Measurements from ENCODE around the gene ANKDD1A. TPM values are rescaled to one million over a fixed set of nuclear protein-coding genes. Genes with fewer than 3 reads are reported as not detected.

ANKDD1A gene
- total RNA-seq (2022; extraction: Qiagen RNA extraction) = 1.2 to 2.1 TPM (median 1.7 TPM) in 5 replicates

DNA sequence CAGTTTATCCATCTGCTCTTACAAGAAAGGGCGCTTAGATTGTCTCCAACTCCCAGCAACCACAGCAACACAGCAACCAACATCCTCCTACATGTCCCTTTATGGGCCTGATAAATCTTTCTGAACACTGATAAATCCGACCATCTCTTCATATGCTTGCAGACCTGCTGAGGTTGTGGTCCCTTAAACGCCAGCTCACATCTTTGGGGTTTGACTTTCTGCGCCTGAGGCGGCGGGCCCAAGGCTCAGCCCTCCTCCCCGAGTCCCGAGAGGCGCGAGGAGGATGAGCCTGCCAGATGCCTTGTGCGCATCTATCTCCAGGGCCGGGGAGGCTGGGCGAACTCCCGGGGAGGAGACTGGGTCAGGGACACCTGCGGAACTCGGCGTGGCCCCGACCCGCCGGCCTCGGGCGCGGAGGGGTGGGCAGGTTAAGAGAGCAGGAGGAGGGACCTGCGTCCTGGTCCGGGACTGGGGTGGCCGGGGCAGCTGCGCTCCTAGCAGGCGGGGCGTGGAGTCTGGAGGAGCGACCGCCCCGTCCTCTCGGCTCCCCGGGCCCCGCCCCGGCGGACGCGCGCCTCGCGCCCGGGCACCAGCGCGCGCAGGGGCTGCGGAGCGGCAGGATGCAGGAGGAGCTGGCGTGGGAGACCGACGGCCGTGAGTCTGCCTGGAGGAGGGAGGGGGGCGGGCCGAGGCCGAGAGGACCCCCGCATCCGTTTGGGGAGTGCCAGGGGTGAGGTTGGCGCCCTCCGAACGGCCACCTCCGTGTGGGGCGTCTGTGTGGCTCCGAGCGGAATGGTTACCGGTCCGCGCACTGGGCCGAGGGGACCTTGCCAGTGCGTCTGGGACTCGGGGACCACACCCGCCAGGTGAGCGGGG lies at the start of gene ANKDD1A:
Gene ANKDD1A, plus strand, starts transcription at position 592 of the 876 bp plus-strand sequence. Its CDS starts 29 bp downstream, at position 621.

GRCh38 chr15:64989416-64990167 lies 77.9 kb downstream of the ANKDD1A start, which contains the start of gene SPG21:
TSS of gene SPG21 (minus strand) at chr15:64989914. CDS start at chr15:64983569, 6,345 bp downstream.

Other genes with a start within 250 kb of the ANKDD1A start
- gene RBPMS2, start 136.3 kb upstream of the ANKDD1A start, total RNA-seq (2022; extraction: Qiagen RNA extraction) = 6.7 to 9.6 TPM (median 8.4 TPM) in 5 replicates
- gene PIF1, start 86.3 kb upstream of the ANKDD1A start, total RNA-seq (2022; extraction: Qiagen RNA extraction) = 6.7 to 15.9 TPM (median 13.2 TPM) in 5 replicates
- gene PLEKHO2, start 70.0 kb upstream of the ANKDD1A start, total RNA-seq (2022; extraction: Qiagen RNA extraction) = 5.9 to 6.9 TPM (median 6.5 TPM) in 5 replicates
- gene SPG21, start 78.0 kb downstream of the ANKDD1A start, total RNA-seq (2022; extraction: Qiagen RNA extraction) = 115 to 133 TPM (median 124 TPM) in 5 replicates
- 25.0 to 29.4 TPM (median 25.8 TPM) in 5 replicates for gene MTFMT, start 117.7 kb downstream of the ANKDD1A start, total RNA-seq (2022; extraction: Qiagen RNA extraction)
- gene SLC51B, start 133.5 kb downstream of the ANKDD1A start, total RNA-seq (2022; extraction: Qiagen RNA extraction) = 13.7 to 16.8 TPM (median 15.2 TPM) in 5 replicates
- gene RASL12, start 156.1 kb downstream of the ANKDD1A start, total RNA-seq (2022; extraction: Qiagen RNA extraction) = 0.08 to 0.17 TPM (median 0.14 TPM) in 4 of 5 replicates, not detected in the other
- gene KBTBD13, start 164.8 kb downstream of the ANKDD1A start, total RNA-seq (2022; extraction: Qiagen RNA extraction) = not detected in 5 replicates
- 0.29 to 1.4 TPM (median 0.61 TPM) in 5 replicates for gene UBAP1L, start 203.3 kb downstream of the ANKDD1A start, total RNA-seq (2022; extraction: Qiagen RNA extraction)
- 24.3 to 28.7 TPM (median 27.5 TPM) in 5 replicates for gene PDCD7, start 221.9 kb downstream of the ANKDD1A start, total RNA-seq (2022; extraction: Qiagen RNA extraction)

Data from A549 treated with dexamethasone at 1 μM for 4 hours (cell line).